Activated CD8-positive, alpha-beta memory T cell treated with anti-CD3 and anti-CD28 coated beads, Interleukin-2, amount 50 U/mL, for 1 hour (primary cell): ENCODE results near the gene ITPKB.
"Not testable (repeated sequence)": the region's sequence is repeated elsewhere in the genome, so short reads cannot be mapped to it uniquely, and the experiment has no call there.

Source experiments
- DNase-seq: peaks from one replicate; pipeline ENCODE4 v3.0.0-alpha.2; 2020; ENCODE audit errors: extremely low read depth

ITPKB gene

GRCh38 chr1:226738995-226739695 is at the start of gene ITPKB:
TSS of gene ITPKB (minus strand) at chr1:226739282. CDS start at chr1:226737458, 1,824 bp downstream.
- DNase-seq = peak; percentile 74

- DNase-seq = no peak
Measured at GRCh38 chr1:226787638-226788037, 48.6 kb upstream of the ITPKB start.

- no peak for DNase-seq
Measured at GRCh38 chr1:226787071-226787470, 48.0 kb upstream of the ITPKB start.

- no peak for DNase-seq
Measured at GRCh38 chr1:226786550-226786949, 47.5 kb upstream of the ITPKB start.

GRCh38 chr1:226785805-226786204 is 46.7 kb upstream of the ITPKB start:
- no peak for DNase-seq

- DNase-seq = no peak
Measured at GRCh38 chr1:226784081-226785049, 45.3 kb upstream of the ITPKB start.

GRCh38 chr1:226782845-226783601 is 43.9 kb upstream of the ITPKB start:
- no peak for DNase-seq

- no peak for DNase-seq
Measured at GRCh38 chr1:226781937-226782609, 43.0 kb upstream of the ITPKB start.

GRCh38 chr1:226779561-226779960 is 40.5 kb upstream of the ITPKB start:
- DNase-seq = no peak

- DNase-seq = no peak
Measured at GRCh38 chr1:226778657-226779058, 39.6 kb upstream of the ITPKB start.

- DNase-seq = no peak
Measured at GRCh38 chr1:226776975-226777374, 37.9 kb upstream of the ITPKB start.

GRCh38 chr1:226776066-226776465 is 37.0 kb upstream of the ITPKB start:
- DNase-seq = no peak

- DNase-seq = no peak
Measured at GRCh38 chr1:226772446-226773139, 33.5 kb upstream of the ITPKB start.

GRCh38 chr1:226767170-226767569 is 28.1 kb upstream of the ITPKB start:
- DNase-seq = not testable (repeated sequence)

GRCh38 chr1:226766565-226766964 is 27.5 kb upstream of the ITPKB start:
- DNase-seq = no peak

- no peak for DNase-seq
Measured at GRCh38 chr1:226764533-226764932, 25.5 kb upstream of the ITPKB start.

- DNase-seq = peak; percentile 17
Measured at GRCh38 chr1:226763905-226764264, 24.8 kb upstream of the ITPKB start.

GRCh38 chr1:226762988-226763904 is 24.2 kb upstream of the ITPKB start:
- DNase-seq = no peak

- DNase-seq = no peak
Measured at GRCh38 chr1:226762055-226762454, 23.0 kb upstream of the ITPKB start.

- DNase-seq = no peak
Measured at GRCh38 chr1:226761322-226761721, 22.2 kb upstream of the ITPKB start.
